OCI-LY1 (cell line): Measurements from ENCODE around the gene FXYD3.

Experiments
- H2AFZ ChIP-seq: fragments of 200-600 bp; sonication (generic), shearing (Covaris generic); 2 replicates; pipeline ENCODE4 v1.6.0; 2014; ENCODE audit warnings: antibody characterized with exemption, mild to moderate bottlenecking, low read length
- H3F3A ChIP-seq: fragments of 200-600 bp; sonication (generic), shearing (Covaris generic); 2 replicates; pipeline ENCODE4 v1.6.0; 2014; ENCODE audit warnings: mild to moderate bottlenecking, antibody characterized with exemption, low read length, moderate library complexity; ENCODE audit not compliant: insufficient read depth
- H3K27ac ChIP-seq: fragments of 200-600 bp; sonication (generic); 2 replicates; pipeline ENCODE4 v1.5.1; 2014; ENCODE audit warnings: low read length, mixed run types, mild to moderate bottlenecking, low read depth; ENCODE audit not compliant: poor library complexity, severe bottlenecking
- H3K27me3 ChIP-seq: fragments of 200-600 bp; sonication (generic); 2 replicates; pipeline ENCODE4 v1.6.0; 2014; ENCODE audit warnings: antibody characterized with exemption, mild to moderate bottlenecking, low read length, moderate library complexity; ENCODE audit not compliant: insufficient read depth
- H3K36me3 ChIP-seq: fragments of 200-600 bp; sonication (generic); 2 replicates; pipeline ENCODE4 v1.6.1; 2014; ENCODE audit warnings: mild to moderate bottlenecking, antibody characterized with exemption, low read length, moderate library complexity, mixed read lengths; ENCODE audit not compliant: insufficient read depth
- H3K4me1 ChIP-seq: fragments of 200-600 bp; sonication (generic); 2 replicates; pipeline ENCODE4 v1.5.1; 2014; ENCODE audit warnings: mild to moderate bottlenecking, low read length, moderate library complexity; ENCODE audit not compliant: insufficient read depth, severe bottlenecking
- H3K4me2 ChIP-seq: fragments of 200-600 bp; sonication (generic), shearing (Covaris generic); 2 replicates; pipeline ENCODE4 v1.6.1; 2014; ENCODE audit warnings: low read length
- H3K4me3 ChIP-seq: fragments of 200-600 bp; sonication (generic); 2 replicates; pipeline ENCODE4 v1.5.1; 2014; ENCODE audit warnings: low read length, low read depth, mild to moderate bottlenecking, mixed read lengths; ENCODE audit not compliant: poor library complexity, severe bottlenecking
- H3K79me2 ChIP-seq: fragments of 200-600 bp; shearing (Covaris generic); 2 replicates; pipeline ENCODE4 v1.6.1; 2016; ENCODE audit warnings: mixed run types, low read length, mixed read lengths; ENCODE audit not compliant: insufficient read depth
- H3K9ac ChIP-seq: fragments of 200-600 bp; sonication (generic), shearing (Covaris generic); 2 replicates; pipeline ENCODE4 v1.6.1; 2014; ENCODE audit warnings: mild to moderate bottlenecking, low read length, mixed read lengths
- H3K9me2 ChIP-seq: fragments of 200-600 bp; sonication (generic), shearing (Covaris generic); 2 replicates; pipeline ENCODE4 v1.6.1; 2014; ENCODE audit warnings: low read depth, mild to moderate bottlenecking, low read length, mixed read lengths
- H3K9me3 ChIP-seq: fragments of 200-600 bp; shearing (Covaris generic); 2 replicates; pipeline ENCODE4 v1.6.1; 2014; ENCODE audit warnings: low read length, mixed read lengths
- H4K20me1 ChIP-seq: fragments of 200-600 bp; sonication (generic), shearing (Covaris generic); 2 replicates; pipeline ENCODE4 v1.6.0; 2016; ENCODE audit warnings: mild to moderate bottlenecking, low read length; ENCODE audit not compliant: insufficient read depth
- CTCF ChIP-seq: fragments of 200-600 bp; sonication (generic), shearing (Covaris generic); IDR thresholded peaks from 2 replicates; pipeline ENCODE4 v1.5.1; 2017; ENCODE audit warnings: mild to moderate bottlenecking, antibody characterized with exemption, low read length, moderate library complexity, mixed read lengths
- EZH2 ChIP-seq: fragments of 200-600 bp; sonication (generic), shearing (Covaris generic); IDR thresholded peaks from 2 replicates; pipeline ENCODE4 v1.8.0; 2017; ENCODE audit warnings: borderline replicate concordance, mixed run types, mild to moderate bottlenecking, antibody characterized with exemption, low read length, moderate library complexity, mixed read lengths

Gene FXYD3

GRCh38 chr19:35130761-35131720 lies 15.4 kb downstream of the FXYD3 start:
- Histone ChIP-seq H3K4me1 (no peaks in the 10 kb centered on the region), H3K9me2 (no peaks in the 10 kb centered on the region), H3K4me2 (no peak overlapping the region), H3K9me3 (no peaks in the 10 kb centered on the region), H3K79me2 (no peaks in the 10 kb centered on the region), H3K27ac (no peak overlapping the region), H3K4me3 (no peak overlapping the region), H3K27me3 (no peaks in the 10 kb centered on the region; the same call in 1 of the 2 replicates), H3F3A (no peaks in the 10 kb centered on the region), H3K36me3 (no peaks in the 10 kb centered on the region), H3K9ac (no peak overlapping the region), H2AFZ (no peak overlapping the region), H4K20me1 (no peaks in the 10 kb centered on the region)
- TF ChIP-seq CTCF = no peak
- TF ChIP-seq EZH2 = no peak

- H3K79me2 ChIP-seq = no peaks in the 10 kb centered on the region
These were observed 16.6 kb downstream of the FXYD3 start for GRCh38 chr19:35132254-35132653.

GRCh38 chr19:35133826-35134225 lies 18.2 kb downstream of the FXYD3 start:
- H3K4me1 ChIP-seq = no peaks in the 10 kb centered on the region
- no peak overlapping the region for H3K9ac ChIP-seq
- H3K27ac ChIP-seq = no peak overlapping the region
- H2AFZ ChIP-seq = no peak overlapping the region
- no peak overlapping the region for H3K4me2 ChIP-seq
- H3K4me3 ChIP-seq = no peak overlapping the region
- no peaks in the 10 kb centered on the region for H3K36me3 ChIP-seq
- no peaks in the 10 kb centered on the region; the same call in 1 of the 2 replicates for H3K27me3 ChIP-seq
- no peaks in the 10 kb centered on the region for H4K20me1 ChIP-seq
- TF ChIP-seq CTCF = no peak
- TF ChIP-seq EZH2 = no peak
- H3K79me2 ChIP-seq = no peaks in the 10 kb centered on the region
- H3K9me2 ChIP-seq = no peaks in the 10 kb centered on the region
- no peaks in the 10 kb centered on the region for H3K9me3 ChIP-seq
- H3F3A ChIP-seq = no peaks in the 10 kb centered on the region

More at GRCh38 chr19:35132254-35132653, 16.6 kb downstream of the FXYD3 start:
- Histone ChIP-seq H3K27ac (no peak overlapping the region), H3K9me3 (no peaks in the 10 kb centered on the region), H3K9me2 (no peaks in the 10 kb centered on the region), H2AFZ (no peak overlapping the region), H4K20me1 (no peaks in the 10 kb centered on the region), H3K27me3 (no peaks in the 10 kb centered on the region; the same call in 1 of the 2 replicates), H3K4me3 (no peak overlapping the region), H3F3A (no peaks in the 10 kb centered on the region), H3K4me2 (no peak overlapping the region), H3K36me3 (no peaks in the 10 kb centered on the region), H3K9ac (no peak overlapping the region), H3K4me1 (no peaks in the 10 kb centered on the region)
- TF ChIP-seq EZH2 (no peak), CTCF (no peak)
